ENCODE data around the gene SERINC1. TPM values are rescaled to one million over a fixed set of nuclear protein-coding genes. Genes with fewer than 3 reads are reported as not detected.

Gene SERINC1
- 107 and 124 TPM in 2 replicates for total RNA-seq

DNA sequence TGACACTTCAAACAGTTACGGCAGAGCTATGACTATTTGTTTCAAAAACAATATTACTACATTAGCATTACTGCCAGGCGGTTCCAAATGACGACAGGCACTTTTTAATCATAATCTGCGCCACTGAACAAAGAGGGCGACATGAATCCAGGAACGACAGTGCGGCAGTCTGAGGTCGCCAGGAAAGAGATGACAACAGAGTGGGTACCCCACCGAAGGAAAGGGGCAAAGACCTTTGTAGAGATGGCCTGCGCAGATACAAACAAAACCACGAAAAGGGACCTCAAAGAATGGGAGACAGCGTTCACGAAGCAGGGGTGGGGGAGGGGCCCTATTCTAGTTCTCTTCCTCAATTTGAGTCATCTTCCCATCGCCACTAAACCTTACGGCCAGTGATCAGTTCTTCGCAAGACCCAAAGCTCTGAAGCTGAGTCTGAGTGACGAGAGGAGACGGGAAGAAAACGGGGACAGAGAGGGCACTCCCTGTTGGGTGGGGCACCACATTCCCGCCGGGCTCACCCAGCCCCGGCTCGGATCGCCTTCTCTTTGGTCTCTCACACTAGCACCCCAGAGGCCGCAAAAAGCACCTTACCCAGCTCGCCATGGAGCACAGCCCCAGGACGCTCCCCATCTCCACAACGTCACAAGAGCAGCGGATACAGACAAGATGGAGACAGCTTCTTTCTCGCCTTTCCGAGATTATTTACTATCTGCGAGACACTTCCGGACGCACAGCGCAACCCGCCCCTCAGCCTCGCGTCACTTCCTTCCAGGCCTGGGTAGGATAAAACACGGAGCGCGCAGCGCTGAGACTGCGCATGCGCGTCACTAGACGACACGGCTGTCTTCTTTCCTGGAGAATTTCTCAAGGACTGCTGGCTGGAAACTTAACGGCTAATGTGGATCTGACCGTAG lies at the start of gene SERINC1:
Gene SERINC1, minus strand, starts transcription at position 701 of the 915 bp plus-strand sequence. Its CDS starts 70 bp downstream, at position 631.

DNA sequence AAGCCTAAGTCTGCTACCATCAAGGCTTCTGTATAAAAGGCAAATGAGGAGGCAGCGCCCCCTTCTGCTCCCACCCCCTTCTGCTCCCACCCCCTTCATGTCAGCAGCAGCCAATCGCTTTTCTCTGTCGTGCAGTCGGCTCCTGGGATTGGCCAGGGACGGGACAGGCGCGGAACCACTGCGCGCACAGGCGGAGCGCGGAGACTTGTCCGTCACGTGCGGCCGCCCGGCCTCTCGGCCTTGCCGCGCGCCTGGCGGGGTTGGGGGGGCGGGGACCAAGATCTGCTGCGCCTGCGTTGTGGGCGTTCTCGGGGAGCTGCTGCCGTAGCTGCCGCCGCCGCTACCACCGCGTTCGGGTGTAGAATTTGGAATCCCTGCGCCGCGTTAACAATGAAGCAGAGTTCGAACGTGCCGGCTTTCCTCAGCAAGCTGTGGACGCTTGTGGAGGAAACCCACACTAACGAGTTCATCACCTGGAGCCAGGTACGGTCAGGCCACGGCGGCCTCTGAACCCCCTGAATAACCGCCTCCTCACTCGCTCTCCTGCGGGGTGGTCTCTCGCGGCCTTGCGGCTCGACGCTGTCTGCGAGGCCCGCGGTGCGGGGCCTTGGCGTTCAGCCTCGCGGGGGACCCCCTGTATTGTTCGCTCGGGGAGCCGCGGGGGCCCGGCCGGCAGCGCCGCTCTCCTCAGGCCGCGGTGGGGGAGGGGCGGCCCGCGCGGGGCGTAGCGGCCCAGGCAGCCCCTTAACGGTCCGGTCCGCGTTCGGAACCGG lies 72.1 kb downstream of the SERINC1 start, which contains the start of gene HSF2:
Gene HSF2, plus strand, starts transcription at position 305 of the 773 bp plus-strand sequence. Its CDS starts 86 bp downstream, at position 391.

Other genes with a start within 250 kb of the SERINC1 start
- gene HSF2, start 72.2 kb downstream of the SERINC1 start, total RNA-seq = 11.7 and 12.7 TPM in 2 replicates
- under 0.01 and 0.71 TPM in 2 replicates for gene PKIB, start 138.6 kb upstream of the SERINC1 start, total RNA-seq